ENCODE data around the gene GLT6D1. TPM values are rescaled to one million over a fixed set of nuclear protein-coding genes. Genes with fewer than 3 reads are reported as not detected.
"Not testable (repeated sequence)": the region's sequence is repeated elsewhere in the genome, so short reads cannot be mapped to it uniquely, and the experiment has no call there.

The GLT6D1 gene
- total and polyA plus RNA-seq, 4 experiments from 2014 or later: not detected

DNA sequence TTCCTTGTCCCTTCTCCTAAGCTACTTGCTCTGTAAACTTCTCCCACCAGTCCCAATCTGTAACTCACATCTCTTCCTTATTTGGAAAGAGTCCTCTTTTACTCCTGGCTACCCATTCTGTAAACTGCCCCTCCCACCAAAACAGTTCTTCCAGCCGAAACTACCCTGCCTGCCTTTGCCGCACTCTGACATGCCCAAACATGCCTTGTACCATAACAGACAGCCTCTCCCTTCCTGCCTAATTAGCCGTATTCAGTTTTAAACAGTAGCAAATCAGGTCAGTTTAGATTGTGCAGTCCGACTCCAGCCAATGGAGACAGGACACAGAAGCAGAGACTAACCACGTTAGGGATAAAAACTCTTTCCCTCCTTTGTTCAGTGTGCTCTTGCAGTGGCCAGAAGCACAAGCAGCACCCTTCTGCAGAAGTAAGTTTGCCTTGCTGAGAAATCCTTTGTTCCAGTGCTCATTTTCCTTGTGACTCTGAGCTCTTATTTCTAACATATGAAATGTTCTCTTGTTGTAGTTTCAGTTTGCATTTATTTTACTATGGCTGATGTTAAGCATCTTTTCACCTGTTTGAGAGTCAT, 5.4 kb upstream of the GLT6D1 start:
- peaks cover 5 to 70% (median 58%) of the 10 kb centered on the region in 8 donors for H3K9me3 Mint-ChIP-seq
- POLR2A ChIA-PET (ENCODE audit: partially characterized antibody): no interaction called here

DNA sequence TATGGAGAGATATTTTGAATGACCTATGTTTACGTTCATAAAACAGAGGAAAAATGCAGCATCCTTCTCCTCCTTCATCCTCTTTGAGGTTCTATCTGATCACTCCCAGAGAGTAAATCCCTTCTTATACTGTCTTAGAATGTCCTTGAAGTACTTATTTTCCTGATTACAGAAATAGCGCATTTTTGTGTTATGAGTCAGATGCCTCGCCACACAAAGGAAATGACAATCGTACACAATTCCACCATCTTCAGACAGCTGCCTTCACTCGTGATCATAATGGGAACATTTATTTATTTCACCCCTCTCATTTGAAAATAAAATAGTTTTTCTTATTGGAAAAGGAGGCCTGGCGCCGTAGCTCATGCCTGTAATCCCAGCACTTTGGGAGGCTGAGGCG, 2.4 kb upstream of the GLT6D1 start:
- Mint-ChIP-seq H3K9me3 (peaks cover 5 to 42% (median 32%) of the 10 kb centered on the region in 8 donors), H3K27me3 (peaks cover 16 to 27% of the 10 kb centered on the region in 2 donors), H3K4me1 (peaks cover 0 to 2% (median 0%) of the 10 kb centered on the region in 4 donors), H3K4me3 (no peak overlapping the region), H3K36me3 (peaks cover 0 to 8% of the 10 kb centered on the region in 2 donors), H3K27ac (no peak overlapping the region)
- no peaks in the 10 kb centered on the region for H3K27me3 ChIP-seq (ENCODE audit: insufficient read depth, low read length)
- H3K27ac ChIP-seq (ENCODE audit: low read depth, low read length): no peak overlapping the region
- H3K4me1 ChIP-seq (ENCODE audit: insufficient read depth, low read length): no peaks in the 10 kb centered on the region
- H3K9me3 ChIP-seq (ENCODE audit: control insufficient read depth in 1 of 2, low read length in 2 of 2): peaks cover 0 to 9% of the 10 kb centered on the region in 2 donors
- ChIA-PET POLR2A (ENCODE audit: partially characterized antibody) (no interaction called here), CTCF (ENCODE audit: partially characterized antibody) (no interaction called here)
- no peaks in the 10 kb centered on the region for H3K36me3 ChIP-seq (ENCODE audit: insufficient read depth, low read length)
- intact Hi-C loops (cut with micrococcal nuclease): no loop called here
- no peak for DNase-seq
- no peak overlapping the region for H3K4me3 ChIP-seq (ENCODE audit: low read length in 2 of 2)

More for the DNA sequence above, 5.4 kb upstream of the GLT6D1 start:
- peaks cover 9 to 18% of the 10 kb centered on the region in 2 donors for H3K27me3 Mint-ChIP-seq
- peaks cover 0 to 8% of the 10 kb centered on the region in 2 donors for H3K36me3 Mint-ChIP-seq
- CTCF ChIA-PET (ENCODE audit: partially characterized antibody): no interaction called here
- peaks cover 0 to 2% (median 0%) of the 10 kb centered on the region in 4 donors for H3K4me1 Mint-ChIP-seq
- no peak overlapping the region for H3K4me3 ChIP-seq (ENCODE audit: low read length in 2 of 2)
- no peaks in the 10 kb centered on the region for H3K4me1 ChIP-seq (ENCODE audit: insufficient read depth, low read length)
- H3K27ac ChIP-seq (ENCODE audit: low read depth, low read length): no peak overlapping the region
- no peaks in the 10 kb centered on the region for H3K36me3 ChIP-seq (ENCODE audit: insufficient read depth, low read length)
- H3K27me3 ChIP-seq (ENCODE audit: insufficient read depth, low read length): no peaks in the 10 kb centered on the region
- no peak overlapping the region for H3K27ac Mint-ChIP-seq
- intact Hi-C loops (cut with micrococcal nuclease): no loop called here
- no peak overlapping the region for H3K4me3 Mint-ChIP-seq
- no peak for DNase-seq
- peaks cover 0 to 31% of the 10 kb centered on the region in 2 donors for H3K9me3 ChIP-seq (ENCODE audit: control insufficient read depth in 1 of 2, low read length in 2 of 2)

DNA sequence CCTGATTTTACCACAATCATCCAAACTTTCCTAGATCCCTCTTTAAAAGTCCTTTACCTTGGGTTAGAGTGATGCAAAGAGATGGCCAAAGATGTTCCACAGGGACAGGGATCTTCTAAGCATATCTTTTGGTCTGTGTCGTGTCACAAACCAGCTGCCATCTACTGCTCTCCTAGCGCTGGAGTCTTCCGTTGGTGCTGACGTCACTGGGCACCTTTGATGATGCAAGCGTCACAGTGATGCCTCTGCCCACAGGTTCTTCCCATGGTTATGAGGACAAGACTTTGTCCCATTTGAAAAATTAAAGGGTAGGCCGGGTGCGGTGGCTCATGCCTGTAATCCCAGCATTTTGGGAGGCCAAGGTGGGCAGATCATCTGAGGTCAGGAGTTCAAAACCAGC, 1.7 kb upstream of the GLT6D1 start:
- POLR2A ChIA-PET (ENCODE audit: partially characterized antibody): no interaction called here

DNA sequence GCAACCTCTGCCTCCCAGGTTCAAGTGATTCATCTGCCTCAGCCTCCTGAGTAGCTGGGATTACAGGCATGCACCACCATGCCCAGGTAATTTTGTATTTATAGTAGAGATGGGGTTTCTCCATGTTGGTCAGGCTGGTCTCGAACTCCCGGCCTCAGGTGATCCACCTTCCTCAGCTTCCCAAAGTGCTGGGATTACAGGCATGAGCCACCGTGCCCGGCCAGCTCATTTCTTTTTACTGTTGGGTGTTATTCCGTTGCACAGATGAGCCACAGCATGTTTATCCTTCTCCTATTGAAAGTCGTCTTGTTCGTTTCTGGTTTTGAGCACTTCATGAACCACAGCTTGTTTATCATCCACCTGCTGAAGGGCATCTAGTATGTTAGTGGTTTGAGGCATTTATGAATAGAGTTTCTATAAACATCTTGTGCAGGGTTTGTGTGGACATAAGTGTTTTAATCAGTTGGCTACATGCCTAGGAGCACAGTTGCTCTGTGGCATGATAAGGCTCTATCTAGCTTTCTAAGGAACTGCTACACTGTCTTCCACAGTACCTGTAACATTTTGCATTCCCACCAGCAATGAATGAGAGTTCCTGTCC, 2.3 kb downstream of the GLT6D1 start:
- H3K27me3 ChIP-seq (ENCODE audit: insufficient read depth, low read length); H3K27ac Mint-ChIP-seq; H3K9me3 Mint-ChIP-seq; DNase-seq; H3K36me3 ChIP-seq (ENCODE audit: insufficient read depth, low read length); H3K27ac ChIP-seq (ENCODE audit: low read depth, low read length); H3K4me3 ChIP-seq (ENCODE audit: low read length in 2 of 2); H3K36me3 Mint-ChIP-seq; POLR2A ChIA-PET (ENCODE audit: partially characterized antibody); H3K4me3 Mint-ChIP-seq; H3K9me3 ChIP-seq (ENCODE audit: control insufficient read depth in 1 of 2, low read length in 2 of 2); H3K4me1 ChIP-seq (ENCODE audit: insufficient read depth, low read length); CTCF ChIA-PET (ENCODE audit: partially characterized antibody); H3K4me1 Mint-ChIP-seq: not testable (repeated sequence)
- intact Hi-C loops (cut with micrococcal nuclease): loop anchor here (5.0 kb wide), 1 partner anchor 210 kb away; no protein-coding TSS in a partner anchor
- H3K27me3 Mint-ChIP-seq: peaks cover 20 to 31% of the 10 kb centered on the region in 2 donors

More for the DNA sequence above, 1.7 kb upstream of the GLT6D1 start:
- H3K9me3 ChIP-seq (ENCODE audit: control insufficient read depth in 1 of 2, low read length in 2 of 2): peaks cover 0 to 9% of the 10 kb centered on the region in 2 donors
- peak overlapping the region in 1 of 8 donors; percentile 8 for H3K4me3 Mint-ChIP-seq
- H3K27me3 Mint-ChIP-seq: peaks cover 20 to 27% of the 10 kb centered on the region in 2 donors
- H3K9me3 Mint-ChIP-seq: peaks cover 5 to 35% (median 26%) of the 10 kb centered on the region in 8 donors
- CTCF ChIA-PET (ENCODE audit: partially characterized antibody): no interaction called here
- intact Hi-C loops (cut with micrococcal nuclease): no loop called here
- H3K4me1 Mint-ChIP-seq: peaks cover 0 to 2% (median 0%) of the 10 kb centered on the region in 4 donors
- DNase-seq: no peak
- no peak overlapping the region for H3K4me3 ChIP-seq (ENCODE audit: low read length in 2 of 2)
- H3K27ac Mint-ChIP-seq: no peak overlapping the region
- H3K36me3 Mint-ChIP-seq: peaks cover 0 to 8% of the 10 kb centered on the region in 2 donors
- no peak overlapping the region for H3K27ac ChIP-seq (ENCODE audit: low read depth, low read length)
- H3K4me1 ChIP-seq (ENCODE audit: insufficient read depth, low read length): no peaks in the 10 kb centered on the region
- H3K36me3 ChIP-seq (ENCODE audit: insufficient read depth, low read length): no peaks in the 10 kb centered on the region
- H3K27me3 ChIP-seq (ENCODE audit: insufficient read depth, low read length): no peaks in the 10 kb centered on the region

DNA sequence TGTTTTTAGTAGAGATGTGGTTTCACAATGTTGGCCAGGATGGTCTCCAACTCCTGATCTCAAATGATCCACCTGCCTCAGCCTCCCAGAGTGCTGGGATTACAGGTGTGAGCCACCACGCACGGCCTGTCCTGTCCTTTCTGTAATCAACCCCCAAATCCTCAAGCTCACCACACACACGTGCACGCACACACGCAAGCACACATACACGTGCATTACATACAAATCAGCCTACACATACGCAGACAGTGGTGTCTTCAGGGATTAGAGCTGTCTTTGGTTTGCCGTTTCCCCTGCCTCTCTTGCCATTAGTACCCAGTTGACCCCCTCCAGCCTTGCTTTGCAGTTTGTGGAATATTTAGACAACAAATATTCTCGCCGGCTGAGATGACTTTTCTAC, 6.5 kb downstream of the GLT6D1 start:
- H3K27me3 Mint-ChIP-seq: peaks cover 21% of the 10 kb centered on the region in 2 donors

DNA sequence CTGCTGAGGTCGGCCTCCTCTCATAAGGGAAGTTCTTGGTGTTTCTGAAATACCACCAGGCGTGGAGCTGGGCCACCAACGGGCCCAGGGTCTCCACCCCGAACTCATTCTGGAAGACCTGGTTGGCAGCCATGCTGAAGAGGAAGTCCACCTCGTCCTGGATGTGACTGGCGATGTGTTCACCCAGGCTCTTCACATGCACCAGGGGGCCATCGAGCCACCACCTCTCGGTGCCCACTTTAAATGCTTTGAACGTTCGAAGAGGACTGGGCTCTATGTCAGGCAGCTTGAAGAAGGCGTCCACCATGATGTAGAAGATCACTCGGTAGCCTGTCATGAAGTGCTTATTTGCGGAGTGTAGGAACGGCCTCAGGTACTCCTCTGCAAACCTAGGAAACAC, 15.1 kb downstream of the GLT6D1 start:
- Mint-ChIP-seq H3K36me3 (peaks cover 0 to 3% of the 10 kb centered on the region in 2 donors), H3K4me3 (no peak overlapping the region), H3K9me3 (peaks cover 0 to 34% (median 24%) of the 10 kb centered on the region in 8 donors), H3K27ac (no peak overlapping the region), H3K4me1 (no peaks in the 10 kb centered on the region), H3K27me3 (peaks cover 3 to 14% of the 10 kb centered on the region in 2 donors)
- no peak overlapping the region for H3K27ac ChIP-seq (ENCODE audit: low read depth, low read length)
- ChIA-PET POLR2A (ENCODE audit: partially characterized antibody) (no interaction called here), CTCF (ENCODE audit: partially characterized antibody) (no interaction called here)
- intact Hi-C loops (cut with micrococcal nuclease): no loop called here
- H3K9me3 ChIP-seq (ENCODE audit: control insufficient read depth in 1 of 2, low read length in 2 of 2): no peaks in the 10 kb centered on the region
- H3K4me3 ChIP-seq (ENCODE audit: low read length in 2 of 2): no peak overlapping the region
- H3K27me3 ChIP-seq (ENCODE audit: insufficient read depth, low read length): no peaks in the 10 kb centered on the region
- no peaks in the 10 kb centered on the region for H3K36me3 ChIP-seq (ENCODE audit: insufficient read depth, low read length)
- DNase-seq: no peak
- H3K4me1 ChIP-seq (ENCODE audit: insufficient read depth, low read length): no peaks in the 10 kb centered on the region

More for the DNA sequence above, 6.5 kb downstream of the GLT6D1 start:
- peaks cover 0 to 24% (median 17%) of the 10 kb centered on the region in 8 donors for H3K9me3 Mint-ChIP-seq
- no peak overlapping the region for H3K4me3 Mint-ChIP-seq
- H3K4me1 Mint-ChIP-seq: no peaks in the 10 kb centered on the region
- ChIA-PET CTCF (ENCODE audit: partially characterized antibody) (no interaction called here), POLR2A (ENCODE audit: partially characterized antibody) (no interaction called here)
- H3K27ac Mint-ChIP-seq: peak overlapping the region in 1 of 7 donors; percentile 60
- H3K27me3 ChIP-seq (ENCODE audit: insufficient read depth, low read length): no peaks in the 10 kb centered on the region
- no peak overlapping the region for H3K4me3 ChIP-seq (ENCODE audit: low read length in 2 of 2)
- H3K9me3 ChIP-seq (ENCODE audit: control insufficient read depth in 1 of 2, low read length in 2 of 2): no peaks in the 10 kb centered on the region
- H3K36me3 Mint-ChIP-seq: no peaks in the 10 kb centered on the region
- intact Hi-C loops (cut with micrococcal nuclease): no loop called here
- no peak for DNase-seq
- no peak overlapping the region for H3K27ac ChIP-seq (ENCODE audit: low read depth, low read length)
- no peaks in the 10 kb centered on the region for H3K4me1 ChIP-seq (ENCODE audit: insufficient read depth, low read length)
- no peaks in the 10 kb centered on the region for H3K36me3 ChIP-seq (ENCODE audit: insufficient read depth, low read length)

DNA sequence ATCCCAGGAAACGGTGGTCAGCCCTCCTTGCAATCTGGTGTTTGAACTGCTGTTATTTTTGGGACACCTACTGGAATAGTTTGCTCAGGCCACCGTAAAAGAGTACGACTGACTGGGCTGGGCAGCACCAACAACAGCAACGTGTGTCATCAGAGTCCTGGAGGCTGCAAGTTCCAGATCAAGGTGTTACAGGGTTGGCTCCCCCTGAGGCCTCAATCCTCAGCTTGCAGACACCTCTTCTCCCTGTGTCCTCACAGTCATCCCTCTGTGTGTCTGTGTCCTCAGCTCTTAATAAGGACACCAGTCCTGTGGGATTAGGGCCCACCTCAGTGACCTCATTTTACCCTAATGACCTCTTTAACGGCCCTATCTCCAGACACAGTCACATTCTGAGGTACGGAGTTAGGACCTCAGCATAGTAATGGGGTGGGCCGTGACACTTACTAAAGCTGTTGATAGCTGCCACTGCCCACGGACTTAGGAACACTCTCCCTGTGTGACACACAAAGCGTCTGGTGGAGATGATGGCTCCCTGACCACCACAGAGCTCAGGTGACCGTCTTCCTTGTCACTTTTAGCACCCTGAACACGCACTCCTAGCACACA, 16.8 kb downstream of the GLT6D1 start:
- CTCF ChIA-PET (ENCODE audit: partially characterized antibody): no interaction called here
- Mint-ChIP-seq H3K4me1 (no peaks in the 10 kb centered on the region), H3K36me3 (peaks cover 0 to 3% of the 10 kb centered on the region in 2 donors), H3K27me3 (peaks cover 3 to 14% of the 10 kb centered on the region in 2 donors), H3K9me3 (peaks cover 0 to 19% (median 11%) of the 10 kb centered on the region in 8 donors), H3K27ac (no peak overlapping the region), H3K4me3 (no peak overlapping the region)
- Histone ChIP-seq H3K4me3 (ENCODE audit: low read length in 2 of 2) (no peak overlapping the region), H3K36me3 (ENCODE audit: insufficient read depth, low read length) (no peaks in the 10 kb centered on the region), H3K27me3 (ENCODE audit: insufficient read depth, low read length) (no peaks in the 10 kb centered on the region), H3K4me1 (ENCODE audit: insufficient read depth, low read length) (no peaks in the 10 kb centered on the region), H3K9me3 (ENCODE audit: control insufficient read depth in 1 of 2, low read length in 2 of 2) (no peaks in the 10 kb centered on the region), H3K27ac (ENCODE audit: low read depth, low read length) (no peak overlapping the region)
- POLR2A ChIA-PET (ENCODE audit: partially characterized antibody): no interaction called here
- intact Hi-C loops (cut with micrococcal nuclease): no loop called here
- DNase-seq: no peak

Measured in CD4-positive, alpha-beta memory T cell (primary cell).